BLaER1 treated with 17β-estradiol and CSF1 and Interleukin-3, amounts not matched to agents 10 nM and 100 nM (cell line): ENCODE measurements around the gene SCAF8.

Source experiments
- H3K27ac ChIP-seq, 11 experiments: shearing (Covaris generic); formaldehyde crosslinking; 2 replicates each; pipeline ENCODE4 v1.8.1; 2022
- H3K27me3 ChIP-seq, 11 experiments: shearing (Covaris generic); formaldehyde crosslinking; 2 replicates each; pipeline ENCODE4 v1.8.1; 2022
- H3K36me3 ChIP-seq, 11 experiments: shearing (Covaris generic); formaldehyde crosslinking; 2 replicates each; pipeline ENCODE4 v1.8.1; 2022
- H3K4me1 ChIP-seq, 10 experiments: shearing (Covaris generic); formaldehyde crosslinking; 2 replicates each; pipeline ENCODE4 v1.8.1; 2022
- H3K4me2 ChIP-seq, 11 experiments: shearing (Covaris generic); formaldehyde crosslinking; 2 replicates each; pipeline ENCODE4 v1.8.1; 2022
- H3K4me3 ChIP-seq, 10 experiments: shearing (Covaris generic); formaldehyde crosslinking; 2 replicates each; pipeline ENCODE4 v1.8.1; 2022
- H3K9ac ChIP-seq, 11 experiments: shearing (Covaris generic); formaldehyde crosslinking; 2 replicates each; pipeline ENCODE4 v1.8.1; 2022
- H3K9me3 ChIP-seq, 11 experiments: shearing (Covaris generic); formaldehyde crosslinking; replicated peaks in 1 of 11; 2 replicates each; pipeline ENCODE4 v1.8.1; 2022
- H4K20me1 ChIP-seq, 11 experiments: shearing (Covaris generic); formaldehyde crosslinking; 2 replicates each; pipeline ENCODE4 v1.8.1; 2022
- Cebpa-rat ChIP-seq, 11 experiments: shearing (Covaris generic); IDR thresholded peaks; 2 replicates each; pipeline ENCODE4 v1.8.1; 2022

SCAF8 gene, protein sequence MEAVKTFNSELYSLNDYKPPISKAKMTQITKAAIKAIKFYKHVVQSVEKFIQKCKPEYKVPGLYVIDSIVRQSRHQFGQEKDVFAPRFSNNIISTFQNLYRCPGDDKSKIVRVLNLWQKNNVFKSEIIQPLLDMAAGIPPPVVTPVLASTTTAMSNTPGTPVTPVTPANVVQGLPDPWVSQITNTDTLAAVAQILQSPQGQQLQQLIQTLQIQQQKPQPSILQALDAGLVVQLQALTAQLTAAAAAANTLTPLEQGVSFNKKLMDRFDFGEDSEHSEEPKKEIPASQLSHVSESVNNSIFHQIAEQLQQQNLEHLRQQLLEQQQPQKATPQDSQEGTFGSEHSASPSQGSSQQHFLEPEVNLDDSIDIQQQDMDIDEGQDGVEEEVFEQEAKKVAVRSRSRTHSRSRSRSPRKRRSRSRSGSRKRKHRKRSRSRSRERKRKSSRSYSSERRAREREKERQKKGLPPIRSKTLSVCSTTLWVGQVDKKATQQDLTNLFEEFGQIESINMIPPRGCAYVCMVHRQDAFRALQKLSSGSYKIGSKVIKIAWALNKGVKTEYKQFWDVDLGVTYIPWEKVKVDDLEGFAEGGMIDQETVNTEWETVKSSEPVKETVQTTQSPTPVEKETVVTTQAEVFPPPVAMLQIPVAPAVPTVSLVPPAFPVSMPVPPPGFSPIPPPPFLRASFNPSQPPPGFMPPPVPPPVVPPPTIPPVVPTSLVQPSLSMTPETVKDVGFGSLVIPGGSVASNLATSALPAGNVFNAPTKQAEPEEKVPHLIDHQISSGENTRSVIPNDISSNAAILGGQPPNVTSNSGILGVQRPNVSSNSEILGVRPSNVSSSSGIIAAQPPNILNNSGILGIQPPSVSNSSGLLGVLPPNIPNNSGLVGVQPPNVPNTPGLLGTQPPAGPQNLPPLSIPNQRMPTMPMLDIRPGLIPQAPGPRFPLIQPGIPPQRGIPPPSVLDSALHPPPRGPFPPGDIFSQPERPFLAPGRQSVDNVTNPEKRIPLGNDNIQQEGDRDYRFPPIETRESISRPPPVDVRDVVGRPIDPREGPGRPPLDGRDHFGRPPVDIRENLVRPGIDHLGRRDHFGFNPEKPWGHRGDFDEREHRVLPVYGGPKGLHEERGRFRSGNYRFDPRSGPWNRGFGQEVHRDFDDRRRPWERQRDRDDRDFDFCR (N-terminal part only)

DNA sequence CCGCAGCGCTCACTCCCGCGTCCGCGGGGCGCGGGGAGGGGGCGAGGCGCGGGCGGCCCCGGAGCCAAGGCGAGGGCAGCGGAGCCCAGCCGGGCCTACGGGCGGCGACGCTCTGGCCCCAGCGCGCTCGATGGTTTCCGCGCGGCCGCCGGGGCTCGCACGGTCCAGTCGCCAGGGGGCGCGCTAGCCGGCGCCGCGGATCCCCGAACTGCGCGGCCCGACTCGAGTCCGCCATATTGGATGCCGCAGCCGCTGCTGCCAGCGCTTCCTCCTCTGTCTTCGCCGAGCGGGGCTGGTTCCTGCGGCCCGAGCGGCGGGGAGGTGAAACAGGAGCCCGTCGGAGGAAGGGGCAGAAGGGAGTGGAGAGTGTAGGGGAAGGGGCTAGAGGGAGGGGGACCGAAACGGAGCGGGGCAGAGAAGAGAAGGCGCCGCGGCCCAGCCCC is at the start of gene SCAF8:
TSS of gene SCAF8 (plus strand) at position 234 of the 443 bp plus-strand sequence. CDS start 485 bp downstream, outside the sequence.
- H3K9ac ChIP-seq = peak within 1 kb of the TSS; percentile 99 to 100 (median 100)
- H4K20me1 ChIP-seq = peaks cover 39 to 44% (median 41%) of the 10 kb centered on the region in 11 experiments
- H3K36me3 ChIP-seq = peaks cover 12 to 27% (median 21%) of the 10 kb centered on the region in 11 experiments; a peak in 21 of 22 replicates
- TF ChIP-seq Cebpa-rat (IDR thresholded peaks at IDR 0.05) = no peak
- peak within 1 kb of the TSS; percentile 79 to 97 (median 90) for H3K4me2 ChIP-seq
- H3K4me3 ChIP-seq = peak within 1 kb of the TSS; percentile 76 to 95 (median 88)
- H3K27ac ChIP-seq = peak within 1 kb of the TSS; percentile 99 to 100 (median 100)
- H3K9me3 ChIP-seq = no peaks in the 10 kb centered on the region
- H3K27me3 ChIP-seq = no peaks in the 10 kb centered on the region
- peaks cover 38 to 49% (median 47%) of the 10 kb centered on the region in 10 experiments for H3K4me1 ChIP-seq

DNA sequence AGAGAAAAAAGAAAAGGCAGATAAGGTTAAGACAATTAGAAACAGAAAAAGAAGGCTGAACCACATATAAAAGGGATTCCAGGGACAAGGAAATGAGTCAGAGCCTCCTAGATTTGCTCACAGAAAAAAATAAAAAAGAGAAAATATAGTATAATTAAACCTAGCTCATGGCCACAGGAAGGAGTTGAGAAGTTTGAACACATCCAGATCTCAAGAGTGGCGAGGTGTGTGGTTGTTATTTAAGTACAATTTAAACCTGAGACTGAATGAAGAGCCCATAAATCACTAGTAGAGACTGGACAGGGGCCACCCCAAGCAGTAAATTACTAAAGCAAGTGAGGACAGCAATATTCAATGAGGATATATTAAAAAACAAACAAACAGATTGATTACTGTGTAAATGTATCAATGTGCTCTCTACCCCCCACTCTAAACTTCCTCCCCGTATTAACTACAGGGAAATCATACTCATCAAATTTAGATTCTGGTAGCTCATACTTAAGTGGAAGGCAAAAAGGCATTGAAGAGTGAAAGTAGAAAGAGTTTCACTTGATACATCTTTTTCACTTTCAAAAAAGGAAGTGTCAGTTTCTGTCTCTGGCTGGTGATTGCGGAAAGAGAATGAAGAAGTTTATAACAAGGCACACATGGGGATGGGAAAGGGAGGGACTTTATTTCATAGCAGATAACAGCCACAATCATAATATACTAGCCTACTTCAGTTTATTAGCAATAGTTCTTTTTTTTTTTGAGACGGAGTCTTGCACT is 49.3 kb upstream of the SCAF8 start:
- H3K4me1 ChIP-seq = peaks cover 13 to 17% (median 16%) of the 10 kb centered on the region in 10 experiments
- peaks cover 0 to 5% (median 0%) of the 10 kb centered on the region in 11 experiments; a peak in 2 of 22 replicates for H3K27me3 ChIP-seq
- peak overlapping the region in 6 of 11 experiments; percentile 2 to 63 (median 39); a peak in 10 of 22 replicates for H3K9ac ChIP-seq
- TF ChIP-seq Cebpa-rat (IDR thresholded peaks at IDR 0.05) = no peak
- H3K9me3 ChIP-seq = peaks cover 0 to 25% (median 13%) of the 10 kb centered on the region in 11 experiments; a peak in 16 of 22 replicates
- H3K36me3 ChIP-seq = no peaks in the 10 kb centered on the region
- peak overlapping the region in 2 of 10 experiments; percentile 5 to 42; a peak in 1 of 20 replicates for H3K4me3 ChIP-seq
- no peaks in the 10 kb centered on the region for H4K20me1 ChIP-seq
- peak overlapping the region; percentile 34 to 80 (median 69); a peak in 21 of 22 replicates for H3K4me2 ChIP-seq
- peak overlapping the region in 8 of 11 experiments; percentile 45 to 78 (median 66); a peak in 17 of 22 replicates for H3K27ac ChIP-seq

DNA sequence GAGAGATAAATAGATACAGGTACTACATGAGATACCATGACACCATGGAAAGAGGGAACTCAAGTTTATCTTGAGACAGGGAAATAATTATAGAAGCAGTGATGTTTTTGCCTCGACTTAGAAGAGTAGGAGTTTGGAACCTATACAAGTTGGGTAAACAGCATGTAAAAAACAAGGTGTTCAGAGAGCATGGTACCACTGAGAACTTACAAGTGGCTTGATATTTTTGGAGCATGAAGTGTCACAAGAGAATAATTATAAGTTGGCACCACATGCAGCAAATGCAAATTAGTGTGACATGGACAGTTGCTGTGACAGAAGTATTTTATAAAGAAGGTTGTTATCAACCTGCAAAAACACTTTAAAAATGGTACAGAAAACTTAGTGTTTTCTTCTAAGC is 47.1 kb upstream of the SCAF8 start:
- Histone ChIP-seq H3K36me3 (no peaks in the 10 kb centered on the region), H3K27me3 (no peaks in the 10 kb centered on the region), H3K9ac (no peak overlapping the region), H4K20me1 (no peaks in the 10 kb centered on the region), H3K4me3 (no peak overlapping the region), H3K4me1 (peaks cover 13 to 17% (median 16%) of the 10 kb centered on the region in 10 experiments), H3K9me3 (peaks cover 0 to 25% (median 13%) of the 10 kb centered on the region in 11 experiments; a peak in 16 of 22 replicates), H3K27ac (no peak overlapping the region), H3K4me2 (no peak overlapping the region)
- TF ChIP-seq Cebpa-rat (IDR thresholded peaks at IDR 0.05) = no peak

DNA sequence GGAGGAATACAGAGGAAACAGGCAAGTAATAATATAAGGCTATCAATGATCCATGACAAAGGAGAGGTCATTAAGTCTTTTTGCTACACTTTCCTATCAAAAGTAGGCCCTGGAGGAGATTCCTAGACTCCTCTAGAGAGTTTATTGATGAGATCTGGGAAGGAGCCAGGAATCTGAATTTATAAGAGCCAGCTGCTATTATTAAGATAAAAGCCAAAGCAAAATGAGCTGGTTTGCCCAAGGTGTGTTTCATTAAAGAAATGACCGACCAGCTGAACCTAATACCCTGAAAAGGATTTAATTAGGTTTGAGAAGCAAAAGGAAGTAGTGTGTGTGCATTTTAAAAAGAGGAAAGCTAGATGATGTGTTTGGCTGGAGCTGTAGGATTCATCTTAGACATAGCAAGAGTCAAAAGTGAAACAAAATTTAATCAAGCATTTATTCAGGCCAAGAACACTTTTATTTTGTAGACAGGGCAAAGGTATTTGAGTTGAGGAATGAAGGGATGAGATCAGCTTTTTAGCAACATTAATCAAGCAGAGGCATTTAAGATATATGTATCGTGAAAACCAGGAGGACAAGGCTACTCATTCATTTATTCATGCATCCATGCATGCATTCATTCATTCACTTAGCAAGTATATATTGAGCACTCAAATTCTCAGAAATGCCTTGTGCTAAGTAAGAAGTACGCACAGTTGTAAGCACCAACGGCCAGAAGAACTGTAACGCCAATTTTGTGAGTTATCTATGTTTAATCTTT is 43.5 kb upstream of the SCAF8 start:
- TF ChIP-seq Cebpa-rat (IDR thresholded peaks at IDR 0.05) = no peak
- Histone ChIP-seq H3K36me3 (no peaks in the 10 kb centered on the region), H3K4me3 (no peak overlapping the region), H3K4me2 (no peak overlapping the region), H3K27me3 (no peaks in the 10 kb centered on the region), H3K4me1 (peaks cover 2 to 3% (median 3%) of the 10 kb centered on the region in 10 experiments; a peak in 17 of 20 replicates), H4K20me1 (no peaks in the 10 kb centered on the region), H3K27ac (no peak overlapping the region), H3K9me3 (peaks cover 0 to 25% (median 13%) of the 10 kb centered on the region in 11 experiments; a peak in 16 of 22 replicates), H3K9ac (no peak overlapping the region)

DNA sequence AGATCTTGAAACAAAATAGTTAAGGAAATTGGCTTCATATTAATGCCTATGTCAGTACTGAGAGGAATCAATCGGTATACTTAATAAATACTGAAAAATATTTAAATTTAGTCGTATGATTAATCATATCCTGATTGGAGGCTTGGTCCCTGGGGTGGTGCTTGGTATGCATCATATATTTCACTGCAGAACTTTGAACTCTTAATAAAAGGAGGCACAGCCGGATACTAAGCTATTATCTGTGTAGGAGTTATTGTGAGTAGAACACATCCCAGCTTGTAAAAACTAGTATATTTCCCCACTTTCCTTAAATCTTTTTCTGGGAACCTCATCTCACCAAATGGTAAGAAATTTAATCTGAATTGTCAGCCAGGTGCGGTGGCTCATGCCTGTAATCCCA is 42.4 kb upstream of the SCAF8 start:
- Histone ChIP-seq H3K4me2 (no peak overlapping the region), H3K36me3 (no peaks in the 10 kb centered on the region), H3K27me3 (no peaks in the 10 kb centered on the region), H3K9me3 (peaks cover 0 to 16% (median 10%) of the 10 kb centered on the region in 11 experiments; a peak in 16 of 22 replicates), H3K4me3 (no peak overlapping the region), H3K27ac (no peak overlapping the region), H4K20me1 (no peaks in the 10 kb centered on the region), H3K4me1 (no peaks in the 10 kb centered on the region), H3K9ac (no peak overlapping the region)
- TF ChIP-seq Cebpa-rat (IDR thresholded peaks at IDR 0.05) = no peak

DNA sequence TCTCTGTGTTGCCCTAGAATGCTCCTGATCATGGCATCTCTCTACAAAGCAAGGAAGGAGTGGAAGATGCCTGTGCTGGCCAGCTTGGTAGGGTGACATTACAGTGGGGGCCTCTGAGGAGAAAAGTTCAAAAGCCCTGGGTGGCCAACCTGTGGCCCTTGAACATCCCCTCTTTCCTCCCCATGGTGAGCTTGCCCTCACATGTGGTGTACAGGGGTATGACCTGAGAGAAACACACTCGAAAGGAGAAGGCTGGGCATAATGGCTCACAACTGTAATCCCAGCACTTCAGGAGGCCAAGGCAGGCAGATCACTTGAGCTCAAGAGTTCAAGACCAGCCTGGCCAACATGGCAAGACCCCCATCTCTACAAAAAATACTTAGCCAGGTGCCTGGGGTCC is 36.6 kb upstream of the SCAF8 start:
- H3K27ac ChIP-seq = no peak overlapping the region
- H4K20me1 ChIP-seq = no peaks in the 10 kb centered on the region
- no peak overlapping the region for H3K4me2 ChIP-seq
- TF ChIP-seq Cebpa-rat (IDR thresholded peaks at IDR 0.05) = no peak
- no peaks in the 10 kb centered on the region for H3K27me3 ChIP-seq
- no peak overlapping the region for H3K9ac ChIP-seq
- H3K9me3 ChIP-seq = no peaks in the 10 kb centered on the region
- no peak overlapping the region for H3K4me3 ChIP-seq
- H3K36me3 ChIP-seq = no peaks in the 10 kb centered on the region
- no peaks in the 10 kb centered on the region for H3K4me1 ChIP-seq

DNA sequence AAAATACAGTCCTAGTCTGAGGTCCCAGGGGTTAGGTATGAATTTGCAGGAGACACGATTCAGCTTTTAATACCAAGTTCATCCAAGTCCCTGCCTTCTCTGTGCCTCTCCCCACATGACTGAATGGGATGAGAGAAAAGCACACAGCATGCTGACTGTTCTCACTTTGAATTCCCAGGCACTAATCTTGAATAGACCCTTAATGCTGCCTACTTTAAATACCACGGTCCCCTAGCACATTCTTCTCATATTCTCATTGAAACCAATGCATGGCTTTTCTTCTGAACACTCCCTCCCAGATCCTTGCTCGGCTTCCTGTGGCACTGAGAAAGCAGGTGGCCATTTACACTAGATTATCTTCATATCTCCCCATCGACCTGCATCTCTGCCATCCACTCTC is 30.1 kb upstream of the SCAF8 start:
- H4K20me1 ChIP-seq = no peaks in the 10 kb centered on the region
- no peaks in the 10 kb centered on the region for H3K9me3 ChIP-seq
- TF ChIP-seq Cebpa-rat (IDR thresholded peaks at IDR 0.05) = no peak
- no peaks in the 10 kb centered on the region for H3K27me3 ChIP-seq
- H3K4me3 ChIP-seq = no peak overlapping the region
- no peaks in the 10 kb centered on the region for H3K36me3 ChIP-seq
- H3K4me2 ChIP-seq = no peak overlapping the region
- no peak overlapping the region for H3K27ac ChIP-seq
- H3K4me1 ChIP-seq = no peaks in the 10 kb centered on the region
- H3K9ac ChIP-seq = no peak overlapping the region
